ENCODE data around the gene CPVL. TPM values are rescaled to one million over a fixed set of nuclear protein-coding genes. Genes with fewer than 3 reads are reported as not detected.

CPVL gene
- total RNA-seq, 3 donors from 2014 or later (not counting 1 experiment from before 2014, with no cell fraction given) = 4.9 to 11.6 (median 9.8) TPM

- TF ChIP-seq CTCF (IDR thresholded peaks at IDR 0.05) = no peak
- Histone ChIP-seq H3K27ac (ENCODE audit: low read length) (no peak overlapping the region), H3K27me3 (ENCODE audit: control insufficient read depth, insufficient read depth, low read length) (no peaks in the 10 kb centered on the region), H3K4me3 (ENCODE audit: low read length) (no peak overlapping the region), H3K9me3 (ENCODE audit: control insufficient read depth, insufficient read depth, low read length) (no peaks in the 10 kb centered on the region), H3K36me3 (ENCODE audit: control insufficient read depth, insufficient read depth, low read length) (no peaks in the 10 kb centered on the region), H3K4me1 (ENCODE audit: control insufficient read depth, insufficient read depth, low read length) (peaks cover 12% of the 10 kb centered on the region)
- Mint-ChIP-seq H3K27ac (no peak overlapping the region), H3K36me3 (no peaks in the 10 kb centered on the region), H3K4me3 (no peak overlapping the region), H3K9me3 (peaks cover 0 to 2% of the 10 kb centered on the region in 2 donors), H3K27me3 (ENCODE audit: low read depth in 2 of 2) (peaks cover 5 to 12% of the 10 kb centered on the region in 2 donors), H3K4me1 (peaks cover 14 to 24% of the 10 kb centered on the region in 2 donors)
- DNase-seq (no peak), ATAC-seq (no peak)
- intact Hi-C loops (cut with micrococcal nuclease) = no loop called here
- 88% methylated on average over 4 of the region's 5 CpGs for whole genome bisulfite sequencing (ENCODE audit: insufficient coverage)
These were observed 44.2 kb upstream of the CPVL start for GRCh38 chr7:29190349-29191045.

- Histone ChIP-seq H3K27me3 (ENCODE audit: control insufficient read depth, insufficient read depth, low read length) (no peaks in the 10 kb centered on the region), H3K9me3 (ENCODE audit: control insufficient read depth, insufficient read depth, low read length) (no peaks in the 10 kb centered on the region), H3K27ac (ENCODE audit: low read length) (no peak overlapping the region), H3K4me3 (ENCODE audit: low read length) (no peak overlapping the region), H3K36me3 (ENCODE audit: control insufficient read depth, insufficient read depth, low read length) (no peaks in the 10 kb centered on the region), H3K4me1 (ENCODE audit: control insufficient read depth, insufficient read depth, low read length) (peaks cover 12% of the 10 kb centered on the region)
- Mint-ChIP-seq H3K27ac (no peak overlapping the region), H3K9me3 (no peaks in the 10 kb centered on the region), H3K36me3 (no peaks in the 10 kb centered on the region), H3K4me3 (no peak overlapping the region), H3K27me3 (ENCODE audit: low read depth in 2 of 2) (peaks cover 5 to 10% of the 10 kb centered on the region in 2 donors), H3K4me1 (peaks cover 9 to 18% of the 10 kb centered on the region in 2 donors)
- ATAC-seq (peak; percentile 69 to 73 (median 70)), DNase-seq (peak; percentile 60 to 76)
- intact Hi-C loops (cut with micrococcal nuclease) = loop anchor here (1.0 kb wide), 1 partner anchor 219 kb away; no protein-coding TSS in a partner anchor
- TF ChIP-seq CTCF (IDR thresholded peaks at IDR 0.05) = peak; percentile 89
- 5% methylated on average over 13 of the region's 16 CpGs for WGBS (ENCODE audit: insufficient coverage)
These were observed 43.4 kb upstream of the CPVL start for GRCh38 chr7:29189743-29190201.

GRCh38 chr7:29185613-29186012 lies 39.3 kb upstream of the CPVL start:
- H3K27me3 Mint-ChIP-seq (ENCODE audit: low read depth in 2 of 2) = peaks cover 5 to 11% of the 10 kb centered on the region in 2 donors
- no peaks in the 10 kb centered on the region for H3K9me3 ChIP-seq (ENCODE audit: control insufficient read depth, insufficient read depth, low read length)
- TF ChIP-seq CTCF (IDR thresholded peaks at IDR 0.05) = no peak
- H3K36me3 ChIP-seq (ENCODE audit: control insufficient read depth, insufficient read depth, low read length) = no peaks in the 10 kb centered on the region
- ATAC-seq = no peak
- no peak overlapping the region for H3K27ac Mint-ChIP-seq
- H3K36me3 Mint-ChIP-seq = no peaks in the 10 kb centered on the region
- no peak overlapping the region for H3K27ac ChIP-seq (ENCODE audit: low read length)
- H3K27me3 ChIP-seq (ENCODE audit: control insufficient read depth, insufficient read depth, low read length) = no peaks in the 10 kb centered on the region
- H3K4me1 Mint-ChIP-seq = peaks cover 7 to 9% of the 10 kb centered on the region in 2 donors
- no peak overlapping the region for H3K4me3 Mint-ChIP-seq
- H3K4me1 ChIP-seq (ENCODE audit: control insufficient read depth, insufficient read depth, low read length) = peaks cover 6% of the 10 kb centered on the region
- intact Hi-C loops (cut with micrococcal nuclease) = no loop called here
- DNase-seq = no peak
- H3K9me3 Mint-ChIP-seq = no peaks in the 10 kb centered on the region
- H3K4me3 ChIP-seq (ENCODE audit: low read length) = no peak overlapping the region
- 95% methylated on average over 6 of the region's 6 CpGs for WGBS (ENCODE audit: insufficient coverage)

Data from natural killer cell (primary cell).